ENCODE results near the gene MAGEA4. TPM values are rescaled to one million over a fixed set of nuclear protein-coding genes. Genes with fewer than 3 reads are reported as not detected.

MAGEA4 gene
- total RNA-seq, 1 donor from 2014 or later = not detected

- intact Hi-C loops (cut with DNase I) = no loop called here
- DNase-seq (no peak), ATAC-seq (no peak)
- no peak overlapping the region for H3K27ac ChIP-seq
- no peaks in the 10 kb centered on the region for H3K36me3 ChIP-seq
- H3K27me3 ChIP-seq = no peaks in the 10 kb centered on the region
- no peaks in the 10 kb centered on the region for H3K9me3 ChIP-seq
- TF ChIP-seq CTCF (IDR thresholded peaks at IDR 0.05) = no peak
- H3K4me3 ChIP-seq = no peak overlapping the region
- H3K4me1 ChIP-seq = no peaks in the 10 kb centered on the region
Observed at GRCh38 chrX:151923648-151924047, 11.0 kb downstream of the MAGEA4 start.

GRCh38 chrX:151929126-151929525 lies 16.4 kb downstream of the MAGEA4 start:
- H3K4me1 ChIP-seq = no peaks in the 10 kb centered on the region
- H3K4me3 ChIP-seq = no peak overlapping the region
- no peaks in the 10 kb centered on the region for H3K9me3 ChIP-seq
- H3K36me3 ChIP-seq = no peaks in the 10 kb centered on the region
- intact Hi-C loops (cut with DNase I) = no loop called here
- H3K27me3 ChIP-seq = no peaks in the 10 kb centered on the region
- H3K27ac ChIP-seq = no peak overlapping the region
- DNase-seq (no peak), ATAC-seq (no peak)
- no peak for TF ChIP-seq CTCF (IDR thresholded peaks at IDR 0.05)

DNA sequence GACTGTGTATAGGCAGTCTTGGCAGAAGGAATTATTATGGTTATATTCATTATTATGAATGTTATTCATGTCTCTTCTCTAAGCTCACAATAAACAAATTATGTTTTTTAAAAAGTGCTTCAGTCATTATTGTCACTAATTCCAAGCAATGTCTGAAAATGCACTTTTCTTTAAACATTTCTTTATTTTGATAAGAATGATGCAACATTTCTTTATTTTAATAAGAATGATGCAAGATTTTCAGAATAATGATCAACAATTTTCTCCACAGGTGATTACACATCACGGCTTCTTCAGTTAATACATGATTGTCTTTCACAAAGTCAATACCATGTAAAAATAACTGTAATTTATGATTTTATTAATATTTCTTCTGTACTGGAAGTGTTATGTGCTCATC lies 22.7 kb downstream of the MAGEA4 start:
- Histone ChIP-seq H3K9me3 (no peaks in the 10 kb centered on the region), H3K36me3 (no peaks in the 10 kb centered on the region)
- ATAC-seq = no peak

DNA sequence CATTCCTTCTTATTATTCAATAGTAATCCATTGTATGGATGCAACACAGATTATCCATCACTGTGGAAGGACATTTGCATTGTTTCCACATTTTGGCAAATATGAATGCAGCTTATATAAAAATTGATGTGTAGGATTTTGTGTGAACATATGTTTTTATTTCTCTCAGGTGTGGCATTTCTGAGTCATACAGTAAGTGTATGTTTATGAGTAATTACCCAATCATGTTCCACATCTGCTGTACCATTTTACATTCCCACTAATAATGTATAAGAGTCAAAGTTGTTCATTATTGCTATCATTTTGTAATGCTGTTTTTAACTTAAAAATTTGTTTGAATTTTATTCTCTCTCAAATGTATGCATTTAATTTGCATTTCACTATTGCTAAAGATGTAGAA lies 25.5 kb downstream of the MAGEA4 start:
- no peak for DNase-seq
- H3K9me3 ChIP-seq = no peaks in the 10 kb centered on the region
- no peak overlapping the region for H3K4me3 ChIP-seq
- intact Hi-C loops (cut with DNase I) = no loop called here
- H3K4me1 ChIP-seq = no peaks in the 10 kb centered on the region
- no peak for TF ChIP-seq CTCF (IDR thresholded peaks at IDR 0.05)
- no peaks in the 10 kb centered on the region for H3K27me3 ChIP-seq
- H3K27ac ChIP-seq = no peak overlapping the region
- no peak for ATAC-seq
- H3K36me3 ChIP-seq = no peaks in the 10 kb centered on the region

More for the DNA sequence above, 22.7 kb downstream of the MAGEA4 start:
- Histone ChIP-seq H3K4me3 (no peak overlapping the region), H3K27ac (no peak overlapping the region), H3K4me1 (no peaks in the 10 kb centered on the region), H3K27me3 (no peaks in the 10 kb centered on the region)
- intact Hi-C loops (cut with DNase I) = no loop called here
- TF ChIP-seq CTCF (IDR thresholded peaks at IDR 0.05) = no peak
- no peak for DNase-seq

- Histone ChIP-seq H3K9me3 (no peaks in the 10 kb centered on the region), H3K4me3 (no peak overlapping the region), H3K36me3 (no peaks in the 10 kb centered on the region), H3K27ac (no peak overlapping the region), H3K4me1 (no peaks in the 10 kb centered on the region), H3K27me3 (no peaks in the 10 kb centered on the region)
- DNase-seq (no peak), ATAC-seq (no peak)
- intact Hi-C loops (cut with DNase I) = no loop called here
- no peak for TF ChIP-seq CTCF (IDR thresholded peaks at IDR 0.05)
Observed at GRCh38 chrX:151954730-151955129, 42.0 kb downstream of the MAGEA4 start.

DNA sequence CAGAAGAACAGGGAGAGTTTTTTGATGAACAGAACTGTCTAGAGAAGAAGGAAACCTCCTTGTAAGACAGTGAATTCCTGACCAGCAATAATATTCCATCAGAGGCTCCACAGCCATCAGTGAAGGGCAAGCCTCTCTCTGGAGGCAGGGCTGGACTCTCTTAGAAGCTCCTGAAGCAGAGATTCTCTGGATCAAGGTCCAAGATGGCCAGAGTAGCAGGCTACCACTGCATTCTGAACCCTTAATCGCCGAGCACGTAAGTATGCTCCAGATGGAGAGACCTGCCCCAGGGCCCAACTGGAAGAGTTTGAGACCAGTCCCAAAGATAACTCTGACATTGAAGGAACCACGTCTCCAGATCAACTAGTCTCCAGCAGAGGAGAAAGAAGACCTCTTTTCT lies 45.4 kb downstream of the MAGEA4 start:
- no peak for TF ChIP-seq CTCF (IDR thresholded peaks at IDR 0.05)
- Histone ChIP-seq H3K36me3 (no peaks in the 10 kb centered on the region), H3K4me1 (no peaks in the 10 kb centered on the region), H3K9me3 (no peaks in the 10 kb centered on the region), H3K27me3 (no peaks in the 10 kb centered on the region), H3K4me3 (no peak overlapping the region), H3K27ac (no peak overlapping the region)
- intact Hi-C loops (cut with DNase I) = no loop called here
- no peak for ATAC-seq
- DNase-seq = no peak

Data from upper lobe of right lung (tissue), 1 donor.